Globus pallidus (tissue), 1 donor: ENCODE data around the gene DOLK.

Source experiments
- DNase-seq: peaks from one replicate; pipeline ENCODE4 v3.0.0-alpha.2; 2015; ENCODE audit warnings: low spot score

The DOLK gene

DNA sequence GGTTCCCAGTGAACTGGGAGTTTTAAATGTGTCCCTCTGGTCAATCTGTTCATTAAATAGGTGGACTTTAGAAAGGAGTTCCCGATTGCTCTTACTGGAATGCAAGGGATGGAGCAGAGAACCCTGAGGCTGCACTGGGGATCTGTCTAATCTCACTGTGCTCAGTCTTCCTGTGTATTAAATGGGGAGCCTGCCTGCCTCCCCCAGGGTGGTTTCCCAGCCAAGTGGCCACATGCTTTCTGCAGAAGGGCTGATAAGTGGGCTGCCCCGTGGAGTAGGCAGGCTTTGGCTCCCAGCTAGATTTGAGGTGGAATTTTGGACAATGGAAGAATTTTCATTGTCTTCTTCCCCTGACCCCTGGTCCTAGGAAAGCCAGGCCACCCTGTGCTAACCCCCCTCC is 40.7 kb downstream of the DOLK start:
- no peak for DNase-seq

DNA sequence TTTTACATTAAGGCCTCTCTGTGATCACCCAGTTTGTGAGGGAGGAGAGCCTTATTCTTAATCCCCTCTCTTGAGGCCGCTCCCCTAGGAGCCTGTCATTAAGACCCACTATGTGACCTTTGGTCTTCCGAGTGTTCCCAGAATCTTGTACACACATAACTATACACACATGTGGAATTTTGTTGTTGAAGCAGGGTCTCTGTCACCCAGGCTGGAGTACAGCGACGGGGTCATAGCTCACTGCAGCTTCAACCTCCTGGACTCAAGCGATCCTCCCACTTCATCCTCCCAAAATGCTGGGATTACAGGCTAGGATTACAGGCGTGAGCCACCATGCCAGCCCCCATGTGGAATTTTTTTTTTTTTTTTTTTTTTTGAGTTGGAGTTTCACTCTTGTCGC is 41.4 kb downstream of the DOLK start:
- DNase-seq, result no peak

GRCh38 chr9:128903871-128904620 is 43.4 kb downstream of the DOLK start:
- DNase-seq, result no peak

DNA sequence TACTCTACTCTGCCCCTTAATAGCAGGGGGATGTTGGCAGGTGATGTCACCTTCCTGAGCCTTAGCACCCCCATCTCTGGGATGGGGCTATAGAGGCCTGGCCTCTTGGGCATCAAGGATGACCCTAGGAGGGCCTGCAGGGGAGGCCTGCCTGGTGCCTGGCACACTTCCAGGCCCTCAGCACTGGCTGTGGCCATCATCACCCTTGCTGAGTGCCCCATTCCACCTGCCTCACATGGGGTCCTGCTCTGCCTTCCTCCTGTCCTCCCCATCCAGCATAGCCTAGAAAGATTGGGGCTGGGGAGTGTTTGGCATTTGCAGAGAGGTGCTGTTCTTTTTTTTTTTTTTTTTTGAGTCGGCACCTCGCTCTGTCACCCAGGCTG is 44.3 kb downstream of the DOLK start:
- no peak for DNase-seq

DNA sequence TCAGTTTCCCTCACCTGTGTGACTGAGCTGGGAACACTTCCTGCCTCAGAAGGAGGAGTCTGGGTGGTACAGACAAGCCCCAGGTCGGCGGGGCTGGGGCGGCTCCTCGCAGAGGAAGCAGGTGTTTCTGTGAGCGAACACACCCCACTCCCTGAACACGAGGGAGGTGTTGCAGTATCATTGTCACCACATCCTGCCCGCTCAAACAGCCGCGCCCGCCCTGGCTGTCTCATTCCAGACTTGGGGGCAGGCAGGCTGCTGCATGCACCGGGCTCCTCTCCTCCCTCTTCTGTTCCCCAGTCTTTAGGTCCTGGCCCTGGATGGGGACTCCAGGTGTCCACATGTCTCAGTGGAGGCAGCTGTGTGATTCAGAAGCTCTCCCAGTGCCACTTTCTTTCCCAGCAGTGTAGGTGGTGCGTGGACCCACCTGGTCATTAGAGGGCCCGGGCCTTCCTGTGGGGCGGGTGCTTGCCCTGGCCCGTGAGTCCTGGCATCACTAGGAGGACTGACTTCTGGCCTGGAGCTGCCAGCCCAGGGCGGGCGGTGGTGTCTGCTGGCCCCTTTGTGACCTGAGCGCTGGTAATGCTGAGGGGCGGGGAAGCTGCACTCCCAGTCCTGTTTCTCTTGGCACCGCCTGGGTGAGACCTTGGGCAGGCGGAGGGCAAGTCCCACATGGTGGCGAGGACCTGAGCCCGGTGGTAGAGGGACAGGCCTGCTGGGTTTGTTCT is 44.9 kb downstream of the DOLK start:
- DNase-seq, result no peak

GRCh38 chr9:128901822-128902221 is 45.6 kb downstream of the DOLK start:
- no peak for DNase-seq

- DNase-seq, result no peak
Observed at GRCh38 chr9:128901379-128901778, 46.0 kb downstream of the DOLK start.

DNA sequence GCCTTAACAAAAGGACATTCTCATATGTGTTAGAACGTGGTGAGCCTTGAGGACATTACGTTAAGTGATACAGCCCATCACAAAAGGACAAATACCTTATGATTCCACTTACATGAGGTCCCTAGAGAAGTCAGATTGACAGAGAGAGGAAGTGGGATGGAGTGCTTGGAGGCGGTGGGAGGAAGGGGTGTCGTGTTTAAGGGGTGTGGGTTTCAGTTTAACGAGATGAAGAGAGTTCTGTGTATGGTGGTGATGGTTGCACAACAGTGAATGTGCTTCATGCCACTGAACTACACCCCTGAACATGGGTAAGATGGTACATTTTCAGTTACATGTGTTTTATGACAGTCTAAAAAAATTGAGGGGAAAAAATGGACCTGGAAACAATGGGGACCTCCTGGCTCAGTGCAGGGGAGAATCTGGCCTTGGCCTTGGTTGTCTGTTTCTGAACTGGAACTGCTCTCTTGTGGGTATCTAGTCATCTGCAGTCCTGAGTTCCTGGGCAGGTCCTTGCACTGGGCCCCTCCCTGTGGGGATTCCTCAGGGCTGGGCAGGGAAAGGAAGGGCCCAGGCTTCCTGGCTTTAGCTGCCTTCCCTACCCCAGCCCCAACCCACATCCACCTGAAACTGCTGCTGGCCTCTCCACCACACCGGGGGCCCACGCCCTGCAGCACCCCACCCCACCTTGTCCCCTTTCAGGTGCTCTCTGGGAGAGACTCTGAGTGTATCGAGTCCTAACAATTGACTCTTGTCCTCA is 47.7 kb downstream of the DOLK start:
- no peak for DNase-seq

GRCh38 chr9:128898845-128899565 is 48.4 kb downstream of the DOLK start:
- no peak for DNase-seq

DNA sequence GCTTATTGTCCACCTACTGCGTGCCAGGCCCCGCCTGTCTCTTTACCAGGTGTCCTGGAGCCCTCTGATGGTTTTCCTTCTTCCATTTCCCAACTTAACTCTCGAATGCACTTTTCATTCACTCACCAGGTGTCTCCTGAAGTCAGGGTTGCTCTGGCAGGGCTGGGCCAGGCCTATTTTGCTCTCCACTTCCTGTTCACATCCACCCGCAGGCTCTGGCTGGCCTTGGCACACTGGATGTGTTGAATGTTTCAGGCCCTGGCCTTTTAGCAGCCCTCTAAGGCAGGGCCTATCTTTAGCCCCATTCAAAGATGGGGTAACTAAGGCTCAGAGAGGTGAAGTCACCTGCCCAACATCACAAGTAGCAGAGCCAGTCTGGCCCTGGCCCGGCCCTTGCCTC is 49.0 kb downstream of the DOLK start:
- DNase-seq, result no peak

- no peak for DNase-seq
Observed at GRCh38 chr9:128895556-128895955, 51.8 kb downstream of the DOLK start.
